ENCODE data around the gene TANGO6. TPM values are rescaled to one million over a fixed set of nuclear protein-coding genes. Genes with fewer than 3 reads are reported as not detected.

The TANGO6 gene
- total RNA-seq, 1 donor from 2014 or later = 21.1 TPM

- no peak for TF ChIP-seq CTCF (conservative IDR thresholded peaks at IDR 0.05)
- peaks cover 13% of the 10 kb centered on the region for H3K36me3 Mint-ChIP-seq (ENCODE audit: low read depth)
Measured at GRCh38 chr16:69037373-69038160, 194.2 kb downstream of the TANGO6 start.

GRCh38 chr16:69039333-69039941 is 196.1 kb downstream of the TANGO6 start:
- peaks cover 8% of the 10 kb centered on the region for H3K4me1 Mint-ChIP-seq

More at GRCh38 chr16:69037373-69038160, 194.2 kb downstream of the TANGO6 start:
- Mint-ChIP-seq H3K27ac (ENCODE audit: unreplicated experiment) (no peak overlapping the region), H3K27me3 (ENCODE audit: low read depth) (no peaks in the 10 kb centered on the region), H3K9me3 (peaks cover 2% of the 10 kb centered on the region), H3K4me3 (no peak overlapping the region), H3K4me1 (peaks cover 8% of the 10 kb centered on the region)
- DNase-seq (ENCODE audit: low read depth, low spot score) = no peak

GRCh38 chr16:69040144-69040909 is 197.0 kb downstream of the TANGO6 start:
- Mint-ChIP-seq H3K27me3 (ENCODE audit: low read depth) (no peaks in the 10 kb centered on the region), H3K36me3 (ENCODE audit: low read depth) (peaks cover 14% of the 10 kb centered on the region), H3K4me1 (peaks cover 8% of the 10 kb centered on the region), H3K9me3 (peaks cover 2% of the 10 kb centered on the region), H3K27ac (ENCODE audit: unreplicated experiment) (no peak overlapping the region), H3K4me3 (no peak overlapping the region)
- DNase-seq (ENCODE audit: low read depth, low spot score) = no peak
- TF ChIP-seq CTCF (conservative IDR thresholded peaks at IDR 0.05) = no peak

More at GRCh38 chr16:69039333-69039941, 196.1 kb downstream of the TANGO6 start:
- Mint-ChIP-seq H3K36me3 (ENCODE audit: low read depth) (peaks cover 14% of the 10 kb centered on the region), H3K4me3 (no peak overlapping the region), H3K9me3 (peaks cover 2% of the 10 kb centered on the region), H3K27me3 (ENCODE audit: low read depth) (no peaks in the 10 kb centered on the region), H3K27ac (ENCODE audit: unreplicated experiment) (no peak overlapping the region)
- TF ChIP-seq CTCF (conservative IDR thresholded peaks at IDR 0.05) = no peak
- no peak for DNase-seq (ENCODE audit: low read depth, low spot score)

- no peak for TF ChIP-seq CTCF (conservative IDR thresholded peaks at IDR 0.05)
- Mint-ChIP-seq H3K27ac (ENCODE audit: unreplicated experiment) (no peak overlapping the region), H3K27me3 (ENCODE audit: low read depth) (no peaks in the 10 kb centered on the region)
Measured at GRCh38 chr16:69048328-69049120, 205.2 kb downstream of the TANGO6 start.

GRCh38 chr16:69049146-69049545 is 205.8 kb downstream of the TANGO6 start:
- H3K27me3 Mint-ChIP-seq (ENCODE audit: low read depth) = no peaks in the 10 kb centered on the region
- no peak for DNase-seq (ENCODE audit: low read depth, low spot score)
- H3K9me3 Mint-ChIP-seq = no peaks in the 10 kb centered on the region
- TF ChIP-seq CTCF (conservative IDR thresholded peaks at IDR 0.05) = no peak
- no peak overlapping the region for H3K4me3 Mint-ChIP-seq
- H3K36me3 Mint-ChIP-seq (ENCODE audit: low read depth) = no peaks in the 10 kb centered on the region
- no peak overlapping the region for H3K27ac Mint-ChIP-seq (ENCODE audit: unreplicated experiment)
- no peaks in the 10 kb centered on the region for H3K4me1 Mint-ChIP-seq

More at GRCh38 chr16:69048328-69049120, 205.2 kb downstream of the TANGO6 start:
- Mint-ChIP-seq H3K9me3 (no peaks in the 10 kb centered on the region), H3K4me3 (no peak overlapping the region), H3K36me3 (ENCODE audit: low read depth) (no peaks in the 10 kb centered on the region), H3K4me1 (no peaks in the 10 kb centered on the region)
- no peak for DNase-seq (ENCODE audit: low read depth, low spot score)

Data from neural crest cell (in vitro differentiated cells).